Immature natural killer cell (primary cell): ENCODE data around the gene KATNAL2. TPM values are rescaled to one million over a fixed set of nuclear protein-coding genes. Genes with fewer than 3 reads are reported as not detected.
A peak's percentile ranks its signal among the peaks of the same experiment; 100 is the strongest.

ENCODE experiments used
- DNase-seq, 3 donors: peaks; one replicate each; pipeline ENCODE4 v3.0.0; 2022; ENCODE audit warnings: mixed read lengths in 1 of 3
- H3K27ac Mint-ChIP-seq, 6 donors: one replicate each; pipeline ENCODE4 v1.8.0; 2020; ENCODE audit warnings: mixed read lengths in 6 of 6, mild to moderate bottlenecking in 5 of 6, inconsistent platforms in 4 of 6, moderate library complexity in 3 of 6
- H3K27me3 Mint-ChIP-seq, 3 donors: one replicate each; pipeline ENCODE4 v1.8.0; 2020 to 2021; ENCODE audit warnings: low read depth in 3 of 3, mild to moderate bottlenecking in 3 of 3, mixed read lengths in 3 of 3, moderate library complexity in 3 of 3, inconsistent platforms in 1 of 3
- H3K36me3 Mint-ChIP-seq, 3 donors: one replicate each; pipeline ENCODE4 v1.8.0; 2020; ENCODE audit warnings: mixed read lengths in 3 of 3, inconsistent platforms in 2 of 3, mild to moderate bottlenecking in 2 of 3
- H3K4me1 Mint-ChIP-seq, 2 donors: one replicate each; pipeline ENCODE4 v1.8.0; 2020; ENCODE audit warnings: inconsistent platforms in 2 of 2, mild to moderate bottlenecking in 2 of 2, mixed read lengths in 2 of 2, moderate library complexity in 1 of 2
- H3K4me3 Mint-ChIP-seq, 5 donors: one replicate each; pipeline ENCODE4 v1.8.0; 2020; ENCODE audit warnings: mild to moderate bottlenecking in 5 of 5, mixed read lengths in 5 of 5, inconsistent platforms in 3 of 5, moderate library complexity in 3 of 5
- H3K9me3 Mint-ChIP-seq, 6 donors: one replicate each; pipeline ENCODE4 v1.8.0; 2020; ENCODE audit warnings: mild to moderate bottlenecking in 6 of 6, mixed read lengths in 6 of 6, inconsistent platforms in 4 of 6, moderate library complexity in 3 of 6
- polyA plus RNA-seq, 3 donors: library from polyadenylated mRNA; unstranded; fragments of 300-500 nt; fragmentation: Illumina TruSeq; gene quantifications; one replicate each; pipeline ENCODE4 v1.2.3, GENCODE V29; 2021

Gene KATNAL2
- polyA plus RNA-seq, 3 donors from 2014 or later = 0.08 TPM; not detected in 2

DNA sequence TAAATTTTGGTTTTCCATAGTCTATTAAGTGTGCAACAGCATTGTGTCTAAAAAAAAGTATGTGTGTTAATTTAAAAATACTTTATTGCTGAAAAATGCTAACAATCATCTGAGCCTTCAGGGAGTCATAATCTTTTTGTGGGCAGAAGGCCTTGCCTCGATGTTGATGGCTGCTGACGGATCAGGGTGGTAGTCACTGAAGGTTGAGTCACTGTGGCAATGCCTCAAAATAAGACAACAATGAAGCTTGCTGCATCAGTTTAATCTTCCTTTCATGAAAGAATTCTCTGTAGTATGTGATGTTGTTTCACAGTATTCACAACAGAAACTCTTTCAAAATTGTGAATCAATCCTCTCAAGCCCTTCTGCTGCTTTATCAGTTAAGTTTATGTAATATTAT lies 201.6 kb downstream of the KATNAL2 start:
- Mint-ChIP-seq H3K27me3 (no peaks in the 10 kb centered on the region), H3K4me3 (no peak overlapping the region), H3K27ac (no peak overlapping the region), H3K4me1 (no peaks in the 10 kb centered on the region), H3K9me3 (no peaks in the 10 kb centered on the region), H3K36me3 (peaks cover 31 to 47% (median 38%) of the 10 kb centered on the region in 3 donors)
- no peak for DNase-seq

DNA sequence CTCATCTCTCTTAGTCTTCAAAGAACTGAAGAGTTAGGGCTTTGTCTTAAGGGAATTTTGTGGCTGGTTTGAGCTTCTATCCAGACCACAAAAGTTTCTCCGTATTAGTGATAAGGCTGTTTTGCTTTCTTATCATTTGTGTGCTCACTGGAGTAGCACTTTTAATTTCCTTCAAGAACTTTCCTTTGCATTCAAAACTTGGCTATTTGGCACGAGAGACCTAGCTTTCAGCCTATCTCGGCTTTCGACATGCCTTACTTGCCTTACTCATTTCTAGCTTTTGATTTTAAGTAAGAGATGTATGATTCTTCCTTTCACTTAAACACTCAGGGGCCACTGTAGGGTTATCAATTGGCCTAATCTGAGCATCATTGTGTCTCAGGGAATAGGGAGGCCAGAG lies 203.0 kb downstream of the KATNAL2 start:
- no peak overlapping the region for H3K27ac Mint-ChIP-seq
- H3K27me3 Mint-ChIP-seq = no peaks in the 10 kb centered on the region
- no peak for DNase-seq
- peaks cover 34 to 44% (median 37%) of the 10 kb centered on the region in 3 donors for H3K36me3 Mint-ChIP-seq
- H3K9me3 Mint-ChIP-seq = no peaks in the 10 kb centered on the region
- no peak overlapping the region for H3K4me3 Mint-ChIP-seq
- H3K4me1 Mint-ChIP-seq = no peaks in the 10 kb centered on the region

GRCh38 chr18:47121146-47121545 lies 203.7 kb downstream of the KATNAL2 start:
- Mint-ChIP-seq H3K9me3 (no peaks in the 10 kb centered on the region), H3K4me3 (no peak overlapping the region), H3K27ac (no peak overlapping the region), H3K36me3 (peaks cover 34 to 45% (median 37%) of the 10 kb centered on the region in 3 donors), H3K27me3 (no peaks in the 10 kb centered on the region), H3K4me1 (no peaks in the 10 kb centered on the region)
- no peak for DNase-seq

DNA sequence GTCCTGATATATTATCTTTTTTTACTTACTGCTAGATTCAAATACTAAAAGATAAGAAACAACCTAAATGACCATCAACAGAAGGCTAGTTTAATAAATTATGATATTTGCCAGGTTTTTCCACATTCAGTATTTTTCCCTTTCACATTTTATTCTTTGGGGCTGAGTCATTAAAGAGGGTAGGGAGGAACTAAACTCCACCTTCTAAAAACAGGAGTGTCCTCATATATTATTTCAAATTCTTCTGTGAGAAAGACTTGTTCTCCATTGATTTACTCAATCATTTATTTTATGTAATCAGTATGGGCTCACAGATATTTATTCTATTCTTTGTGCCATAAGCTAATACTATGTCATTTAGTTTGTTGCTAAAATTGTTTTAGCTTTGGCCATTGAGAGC lies 223.9 kb downstream of the KATNAL2 start:
- peaks cover 0 to 5% (median 3%) of the 10 kb centered on the region in 3 donors for H3K36me3 Mint-ChIP-seq
- H3K27me3 Mint-ChIP-seq = no peaks in the 10 kb centered on the region
- no peak overlapping the region for H3K4me3 Mint-ChIP-seq
- no peaks in the 10 kb centered on the region for H3K9me3 Mint-ChIP-seq
- H3K4me1 Mint-ChIP-seq = peaks cover 12 to 47% of the 10 kb centered on the region in 2 donors
- H3K27ac Mint-ChIP-seq = no peak overlapping the region
- DNase-seq = no peak

DNA sequence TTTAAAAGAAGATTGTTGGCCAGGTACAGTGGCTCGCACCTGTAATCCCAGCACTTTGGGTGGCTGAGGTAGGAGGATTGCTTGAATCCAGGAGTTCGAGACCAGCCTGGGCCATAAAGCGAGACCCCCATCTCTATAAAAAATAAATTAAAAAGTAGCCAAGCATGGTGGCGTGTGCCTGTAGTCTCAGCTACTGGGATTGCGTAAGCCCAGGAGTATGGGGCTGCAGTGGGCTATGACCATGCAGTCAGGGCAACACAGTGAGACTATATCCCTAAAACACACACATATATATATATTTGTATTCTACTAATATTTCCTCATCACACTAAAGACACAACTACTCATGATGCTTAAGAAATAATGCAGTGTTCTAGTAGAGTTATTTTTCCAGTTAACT lies 225.8 kb downstream of the KATNAL2 start:
- Mint-ChIP-seq H3K9me3 (no peaks in the 10 kb centered on the region), H3K27me3 (no peaks in the 10 kb centered on the region), H3K4me1 (peaks cover 16 to 59% of the 10 kb centered on the region in 2 donors), H3K27ac (no peak overlapping the region), H3K36me3 (peaks cover 0 to 5% (median 0%) of the 10 kb centered on the region in 3 donors), H3K4me3 (no peak overlapping the region)
- DNase-seq = no peak

GRCh38 chr18:47143899-47144485 lies 226.6 kb downstream of the KATNAL2 start:
- H3K27ac Mint-ChIP-seq = no peak overlapping the region
- H3K36me3 Mint-ChIP-seq = peaks cover 0 to 5% (median 0%) of the 10 kb centered on the region in 3 donors
- peaks cover 19 to 59% of the 10 kb centered on the region in 2 donors for H3K4me1 Mint-ChIP-seq
- H3K4me3 Mint-ChIP-seq = no peak overlapping the region
- DNase-seq = no peak
- no peaks in the 10 kb centered on the region for H3K9me3 Mint-ChIP-seq
- no peaks in the 10 kb centered on the region for H3K27me3 Mint-ChIP-seq

DNA sequence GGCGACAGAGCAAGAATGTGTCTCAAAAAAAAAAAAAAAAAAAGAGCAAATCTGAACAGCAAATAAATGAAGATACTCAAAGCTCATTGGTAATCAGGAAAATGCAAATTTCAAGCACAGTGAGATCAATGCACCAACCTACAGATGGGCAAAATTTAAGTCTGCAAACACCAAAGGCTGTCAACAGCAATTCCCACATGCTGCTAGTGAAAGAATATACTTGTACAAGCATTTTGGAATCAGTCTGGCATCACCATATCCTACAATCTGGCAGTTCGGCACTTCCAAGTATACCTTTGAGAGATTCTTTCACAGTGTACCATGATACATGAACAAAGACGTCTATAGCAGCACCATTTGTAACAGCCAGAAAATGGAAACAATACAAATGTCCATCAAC lies 228.8 kb downstream of the KATNAL2 start:
- no peaks in the 10 kb centered on the region for H3K9me3 Mint-ChIP-seq
- peak overlapping the region in 1 of 6 donors; percentile 6 for H3K27ac Mint-ChIP-seq
- H3K4me3 Mint-ChIP-seq = no peak overlapping the region
- peaks cover 38 to 73% of the 10 kb centered on the region in 2 donors for H3K4me1 Mint-ChIP-seq
- peaks cover 0 to 5% (median 0%) of the 10 kb centered on the region in 3 donors for H3K36me3 Mint-ChIP-seq
- H3K27me3 Mint-ChIP-seq = peaks cover 0 to 3% (median 2%) of the 10 kb centered on the region in 3 donors
- no peak for DNase-seq

- peak overlapping the region; percentile 70 to 98 (median 96) for H3K27ac Mint-ChIP-seq
- H3K4me1 Mint-ChIP-seq = peaks cover 40 to 73% of the 10 kb centered on the region in 2 donors
- H3K36me3 Mint-ChIP-seq = peaks cover 0 to 8% (median 3%) of the 10 kb centered on the region in 3 donors
- H3K27me3 Mint-ChIP-seq = peaks cover 0 to 3% (median 2%) of the 10 kb centered on the region in 3 donors
- H3K4me3 Mint-ChIP-seq = peak overlapping the region; percentile 91 to 100 (median 99)
- DNase-seq = no peak
- no peaks in the 10 kb centered on the region for H3K9me3 Mint-ChIP-seq
These were observed 232.1 kb downstream of the KATNAL2 start for GRCh38 chr18:47149457-47150028.

GRCh38 chr18:47150029-47150823 lies 232.8 kb downstream of the KATNAL2 start, which contains the start of gene HDHD2:
HDHD2 (minus strand) TSS chr18:47150500; CDS start chr18:47136439, 14,061 bp downstream.
- Mint-ChIP-seq H3K27ac (peak within 1 kb of the TSS; percentile 92 to 99 (median 96)), H3K9me3 (no peaks in the 10 kb centered on the region), H3K36me3 (peaks cover 3 to 13% (median 3%) of the 10 kb centered on the region in 3 donors), H3K4me3 (peak within 1 kb of the TSS; percentile 91 to 100 (median 99)), H3K4me1 (peaks cover 40 to 66% of the 10 kb centered on the region in 2 donors), H3K27me3 (peaks cover 0 to 3% (median 2%) of the 10 kb centered on the region in 3 donors)
- peak; percentile 74 to 79 (median 75) for DNase-seq

GRCh38 chr18:47150824-47151366 lies 233.5 kb downstream of the KATNAL2 start:
- Mint-ChIP-seq H3K4me3 (peak overlapping the region; percentile 91 to 100 (median 99)), H3K4me1 (peaks cover 38 to 59% of the 10 kb centered on the region in 2 donors), H3K9me3 (no peaks in the 10 kb centered on the region), H3K27me3 (peaks cover 0 to 3% (median 2%) of the 10 kb centered on the region in 3 donors), H3K27ac (peak overlapping the region; percentile 92 to 99 (median 96)), H3K36me3 (peaks cover 3 to 14% (median 3%) of the 10 kb centered on the region in 3 donors)
- DNase-seq = no peak

DNA sequence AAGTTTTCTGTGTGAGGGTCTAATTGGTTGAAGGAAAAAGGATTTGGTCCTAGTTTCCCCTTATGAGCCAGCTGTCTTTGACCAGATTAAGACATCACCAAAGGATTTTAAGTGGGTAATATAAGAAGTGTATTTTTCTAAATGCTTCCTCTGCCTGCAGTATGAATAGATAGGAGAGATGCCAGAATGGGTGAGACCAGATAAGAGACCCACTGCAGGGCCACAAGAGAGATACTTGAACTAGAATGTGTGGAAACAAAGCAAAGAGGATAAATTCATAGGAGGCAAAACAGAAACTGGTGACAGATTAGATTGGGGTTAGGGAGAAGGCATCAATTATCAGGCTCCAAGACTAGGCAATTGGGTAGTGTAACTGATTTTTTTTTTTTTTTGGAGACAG lies 234.0 kb downstream of the KATNAL2 start:
- H3K4me1 Mint-ChIP-seq = peaks cover 35 to 54% of the 10 kb centered on the region in 2 donors
- no peaks in the 10 kb centered on the region for H3K9me3 Mint-ChIP-seq
- H3K27ac Mint-ChIP-seq = peak overlapping the region; percentile 92 to 99 (median 96)
- no peak for DNase-seq
- H3K4me3 Mint-ChIP-seq = peak overlapping the region; percentile 91 to 100 (median 99)
- H3K36me3 Mint-ChIP-seq = peaks cover 3 to 19% (median 3%) of the 10 kb centered on the region in 3 donors
- H3K27me3 Mint-ChIP-seq = peaks cover 0 to 3% (median 2%) of the 10 kb centered on the region in 3 donors
